ENCODE measurements around the gene CGB5. TPM values are rescaled to one million over a fixed set of nuclear protein-coding genes. Genes with fewer than 3 reads are reported as not detected.

Gene CGB5
- total and polyA plus RNA-seq, 2 donors (not counting 1 experiment from before 2014, with no cell fraction given): not detected

DNA sequence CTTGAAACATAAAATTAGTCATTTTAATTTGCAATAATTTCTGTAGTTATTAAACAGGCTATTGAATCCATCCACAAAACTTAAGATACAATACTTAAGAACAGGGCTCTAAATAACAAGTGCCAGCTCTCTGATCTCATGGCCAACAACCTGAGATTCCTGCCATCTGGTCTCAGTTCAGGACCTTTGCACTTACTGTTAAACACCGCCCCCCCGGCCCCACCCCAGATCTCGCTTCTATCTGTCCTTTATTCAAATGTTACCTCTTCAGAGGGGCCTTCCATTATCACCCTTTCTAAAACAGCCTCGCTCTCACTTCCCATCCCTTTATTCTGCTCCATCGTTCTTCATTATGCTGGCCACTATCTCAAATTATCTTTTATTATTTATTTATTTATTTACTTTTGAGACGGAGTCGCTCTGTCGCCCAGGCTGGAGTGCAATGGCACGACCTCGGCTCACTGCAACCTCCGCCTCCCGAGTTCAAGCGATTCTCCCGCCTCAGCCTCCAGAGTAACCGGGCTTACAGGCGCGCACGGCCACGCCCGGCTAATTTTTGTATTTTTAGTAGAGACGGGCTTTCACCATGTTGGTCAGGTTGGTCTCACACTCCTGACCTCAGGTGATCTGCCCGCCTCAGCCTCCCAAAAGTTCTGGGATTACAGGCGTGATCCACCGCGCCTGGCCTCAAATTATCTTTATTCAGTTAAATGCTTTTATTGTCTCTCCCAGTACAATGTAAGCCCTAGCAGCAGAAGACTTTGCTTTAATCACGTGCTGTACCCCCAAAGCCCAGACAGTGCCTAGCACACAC lies 40.8 kb downstream of the CGB5 start:
- intact Hi-C loops (cut with micrococcal nuclease): loop anchor here (1.0 to 10.0 kb wide), 8 partner anchors 30 to 792 kb away; partner anchors contain the start of genes AKT1S1, C19orf73, GYS1 and LIN7B
- Mint-ChIP-seq H3K27ac (peak overlapping the region; percentile 87), H3K4me3 (peak overlapping the region; percentile 93), H3K9me3 (ENCODE audit: insufficient read depth) (no peaks in the 10 kb centered on the region), H3K27me3 (peaks cover 6% of the 10 kb centered on the region), H3K4me1 (peaks cover 33% of the 10 kb centered on the region)
- peaks cover 0 to 3% (median 0%) of the 10 kb centered on the region in 4 experiments for H3K27me3 ChIP-seq (replicated peaks in 1 of 4; ENCODE audit: control extremely low read depth in 1 of 4, control insufficient read depth in 3 of 4, insufficient read depth in 4 of 4, low read length in 3 of 4)
- ATAC-seq (ENCODE audit: low read depth) (no peak), DNase-seq (no peak)
- H2AFZ ChIP-seq (ENCODE audit: insufficient read depth, low read depth, low read length, poor library complexity, severe bottlenecking): peak overlapping the region; percentile 88
- H3K9me3 ChIP-seq (ENCODE audit: control extremely low read depth in 1 of 3, control insufficient read depth in 2 of 3, insufficient read depth in 1 of 3, low read length in 2 of 3): peaks cover 0 to 4% (median 0%) of the 10 kb centered on the region in 3 donors
- H4K20me1 ChIP-seq (ENCODE audit: control insufficient read depth, insufficient read depth, low read length, poor library complexity, severe bottlenecking): peaks cover 37% of the 10 kb centered on the region
- peaks cover 20 to 28% of the 10 kb centered on the region in 2 donors for H3K4me1 ChIP-seq (ENCODE audit: control insufficient read depth in 2 of 2, insufficient read depth in 2 of 2, low read length in 2 of 2)
- peaks cover 40% of the 10 kb centered on the region for H3K79me2 ChIP-seq (ENCODE audit: control insufficient read depth, insufficient read depth, low read length)
- POLR2A ChIA-PET: no interaction called here
- WGBS (ENCODE audit: insufficient coverage): 75% methylated on average over 22 of the region's 26 CpGs
- peak overlapping the region; percentile 93 for H3K4me2 ChIP-seq (replicated peaks; ENCODE audit: low read depth, low read length, poor library complexity, severe bottlenecking)
- H3K4me3 ChIP-seq (ENCODE audit: control extremely low read depth in 1 of 5, extremely low read depth in 1 of 5, insufficient read depth in 1 of 5, low read depth in 2 of 5, low read length in 4 of 5): peak overlapping the region; percentile 57 to 89 (median 82)
- H3K27ac ChIP-seq (ENCODE audit: low read length in 2 of 2): peak overlapping the region; percentile 66 to 90
- H3K9ac ChIP-seq (ENCODE audit: low read length): peak overlapping the region; percentile 90
- TF ChIP-seq, protein P1, sequence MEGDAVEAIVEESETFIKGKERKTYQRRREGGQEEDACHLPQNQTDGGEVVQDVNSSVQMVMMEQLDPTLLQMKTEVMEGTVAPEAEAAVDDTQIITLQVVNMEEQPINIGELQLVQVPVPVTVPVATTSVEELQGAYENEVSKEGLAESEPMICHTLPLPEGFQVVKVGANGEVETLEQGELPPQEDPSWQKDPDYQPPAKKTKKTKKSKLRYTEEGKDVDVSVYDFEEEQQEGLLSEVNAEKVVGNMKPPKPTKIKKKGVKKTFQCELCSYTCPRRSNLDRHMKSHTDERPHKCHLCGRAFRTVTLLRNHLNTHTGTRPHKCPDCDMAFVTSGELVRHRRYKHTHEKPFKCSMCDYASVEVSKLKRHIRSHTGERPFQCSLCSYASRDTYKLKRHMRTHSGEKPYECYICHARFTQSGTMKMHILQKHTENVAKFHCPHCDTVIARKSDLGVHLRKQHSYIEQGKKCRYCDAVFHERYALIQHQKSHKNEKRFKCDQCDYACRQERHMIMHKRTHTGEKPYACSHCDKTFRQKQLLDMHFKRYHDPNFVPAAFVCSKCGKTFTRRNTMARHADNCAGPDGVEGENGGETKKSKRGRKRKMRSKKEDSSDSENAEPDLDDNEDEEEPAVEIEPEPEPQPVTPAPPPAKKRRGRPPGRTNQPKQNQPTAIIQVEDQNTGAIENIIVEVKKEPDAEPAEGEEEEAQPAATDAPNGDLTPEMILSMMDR (IDR thresholded peaks at IDR 0.05): no peak
- TF ChIP-seq EZH2 (IDR thresholded peaks at IDR 0.05; ENCODE audit: borderline replicate concordance, insufficient read depth, low read depth, low read length, poor library complexity, severe bottlenecking): no peak
- CTCF ChIA-PET: interaction anchor here (1.4 kb wide), 1 partner anchor 13 kb away, joined by 5 read pairs; no protein-coding TSS in a partner anchor
- peaks cover 0 to 24% of the 10 kb centered on the region in 2 experiments for H3K36me3 ChIP-seq (replicated peaks in 1 of 2; ENCODE audit: control extremely low read depth in 1 of 2, control insufficient read depth in 1 of 2, extremely low read depth in 1 of 2, insufficient read depth in 2 of 2, low read length in 1 of 2)
